Peyer's patch (tissue), 4 donors: ENCODE data around the gene UBE2H. TPM values are rescaled to one million over a fixed set of nuclear protein-coding genes. Genes with fewer than 3 reads are reported as not detected.

Experiments
- DNase-seq, 3 donors: peaks; one replicate each; pipeline ENCODE4 v3.0.0-alpha.2; 2017 to 2019
- H3K27ac ChIP-seq, 4 donors: fragments of 200-600 bp; sonication (generic); one replicate each; pipeline ENCODE4 v1.5.1; 2016 to 2019
- H3K27me3 ChIP-seq, 2 donors: fragments of 200-600 bp; sonication (generic); one replicate each; pipeline ENCODE4 v1.5.1; 2019
- H3K36me3 ChIP-seq, 3 donors: fragments of 200-600 bp; sonication (generic); one replicate each; pipeline ENCODE4 v1.5.1; 2016 to 2019
- H3K4me1 ChIP-seq, 4 donors: fragments of 200-600 bp; sonication (generic); one replicate each; pipeline ENCODE4 v1.5.1; 2016 to 2019
- H3K4me3 ChIP-seq, 4 donors: fragments of 200-600 bp; sonication (generic); 1 replicate in 3 of 4; 2 replicates in 1 of 4; pipeline ENCODE4 v1.5.1; 2016 to 2019; ENCODE audit warnings: mild to moderate bottlenecking in 1 of 4
- H3K9me3 ChIP-seq, 4 donors: fragments of 200-600 bp; sonication (generic); one replicate each; pipeline ENCODE4 v1.5.1; 2016 to 2019; ENCODE audit warnings: mild to moderate bottlenecking in 1 of 4
- CTCF ChIP-seq, 6 experiments: fragments of 450-650 bp in 4 of 6; fragments of 200-600 bp in 2 of 6; sonication (generic) in 1 of 6; IDR thresholded peaks; one replicate each; pipeline ENCODE4 v1.5.1; 2017 to 2019; ENCODE audit warnings: antibody characterized with exemption in 6 of 6, mild to moderate bottlenecking in 3 of 6, moderate library complexity in 1 of 6
- POLR2A ChIP-seq, 2 donors: fragments of 450-650 bp; IDR thresholded peaks; one replicate each; pipeline ENCODE4 v1.5.1; 2017; ENCODE audit warnings: antibody characterized with exemption in 2 of 2, mild to moderate bottlenecking in 2 of 2, moderate library complexity in 2 of 2
- total RNA-seq, 4 donors: library from RNA; depleted of rRNA; stranded (reverse); fragments of >200 nt; gene quantifications; one replicate each; pipeline ENCODE4 v1.1.0, GENCODE V29; 2016

UBE2H gene
- total RNA-seq, 4 donors from 2014 or later: 33.5 to 59.4 (median 51.4) TPM

GRCh38 chr7:129887865-129888264 lies 64.9 kb downstream of the UBE2H start:
- TF ChIP-seq POLR2A (IDR thresholded peaks at IDR 0.05) (no peak), CTCF (IDR thresholded peaks at IDR 0.05) (no peak)
- Histone ChIP-seq H3K4me1 (no peaks in the 10 kb centered on the region), H3K27me3 (no peaks in the 10 kb centered on the region), H3K36me3 (no peaks in the 10 kb centered on the region), H3K4me3 (no peak overlapping the region), H3K27ac (no peak overlapping the region), H3K9me3 (no peaks in the 10 kb centered on the region)
- DNase-seq: no peak

GRCh38 chr7:129886818-129887186 lies 66.0 kb downstream of the UBE2H start:
- H3K4me1 ChIP-seq: no peaks in the 10 kb centered on the region
- no peaks in the 10 kb centered on the region for H3K36me3 ChIP-seq
- H3K4me3 ChIP-seq: no peak overlapping the region
- TF ChIP-seq CTCF (IDR thresholded peaks at IDR 0.05) (no peak), POLR2A (IDR thresholded peaks at IDR 0.05) (no peak)
- H3K27me3 ChIP-seq: no peaks in the 10 kb centered on the region
- H3K27ac ChIP-seq: no peak overlapping the region
- DNase-seq: no peak
- H3K9me3 ChIP-seq: no peaks in the 10 kb centered on the region

GRCh38 chr7:129886167-129886817 lies 66.5 kb downstream of the UBE2H start:
- no peak overlapping the region for H3K4me3 ChIP-seq
- DNase-seq: no peak
- no peaks in the 10 kb centered on the region for H3K36me3 ChIP-seq
- H3K9me3 ChIP-seq: no peaks in the 10 kb centered on the region
- H3K27me3 ChIP-seq: no peaks in the 10 kb centered on the region
- no peak overlapping the region for H3K27ac ChIP-seq
- TF ChIP-seq POLR2A (IDR thresholded peaks at IDR 0.05) (no peak), CTCF (IDR thresholded peaks at IDR 0.05) (no peak)
- no peaks in the 10 kb centered on the region for H3K4me1 ChIP-seq

- no peak overlapping the region for H3K27ac ChIP-seq
- no peaks in the 10 kb centered on the region for H3K27me3 ChIP-seq
- H3K9me3 ChIP-seq: no peaks in the 10 kb centered on the region
- H3K36me3 ChIP-seq: no peaks in the 10 kb centered on the region
- H3K4me3 ChIP-seq: no peak overlapping the region
- no peaks in the 10 kb centered on the region for H3K4me1 ChIP-seq
- no peak for DNase-seq
- TF ChIP-seq CTCF (IDR thresholded peaks at IDR 0.05): no peak
- TF ChIP-seq POLR2A (IDR thresholded peaks at IDR 0.05): no peak
These were observed 68.3 kb downstream of the UBE2H start for GRCh38 chr7:129884495-129884894.

- Histone ChIP-seq H3K27ac (no peak overlapping the region), H3K27me3 (no peaks in the 10 kb centered on the region), H3K9me3 (no peaks in the 10 kb centered on the region), H3K4me1 (no peaks in the 10 kb centered on the region), H3K36me3 (peaks cover 0 to 10% (median 0%) of the 10 kb centered on the region in 3 donors), H3K4me3 (no peak overlapping the region)
- DNase-seq: no peak
- TF ChIP-seq CTCF (IDR thresholded peaks at IDR 0.05) (no peak), POLR2A (IDR thresholded peaks at IDR 0.05) (no peak)
These were observed 69.6 kb downstream of the UBE2H start for GRCh38 chr7:129883151-129883550.

- DNase-seq: no peak
- Histone ChIP-seq H3K36me3 (peaks cover 0 to 16% (median 0%) of the 10 kb centered on the region in 3 donors), H3K4me3 (no peak overlapping the region), H3K4me1 (no peaks in the 10 kb centered on the region), H3K27me3 (no peaks in the 10 kb centered on the region), H3K27ac (no peak overlapping the region), H3K9me3 (no peaks in the 10 kb centered on the region)
- no peak for TF ChIP-seq POLR2A (IDR thresholded peaks at IDR 0.05)
- no peak for TF ChIP-seq CTCF (IDR thresholded peaks at IDR 0.05)
These were observed 70.2 kb downstream of the UBE2H start for GRCh38 chr7:129882531-129882930.
